Stimulated activated CD8-positive, alpha-beta memory T cell treated with anti-CD3 and anti-CD28 coated beads, Interleukin-7, amount 100 ng/mL, for 48 hours (primary cell): ENCODE data around the gene NBAS.
A peak's percentile ranks its signal among the peaks of the same experiment; 100 is the strongest.

Experiments used
- DNase-seq, 2 donors: peaks; one replicate each; pipeline ENCODE4 v3.0.0-alpha.2; 2020; ENCODE audit warnings: low read depth in 1 of 2; ENCODE audit errors: extremely low read depth in 1 of 2

NBAS gene

DNA sequence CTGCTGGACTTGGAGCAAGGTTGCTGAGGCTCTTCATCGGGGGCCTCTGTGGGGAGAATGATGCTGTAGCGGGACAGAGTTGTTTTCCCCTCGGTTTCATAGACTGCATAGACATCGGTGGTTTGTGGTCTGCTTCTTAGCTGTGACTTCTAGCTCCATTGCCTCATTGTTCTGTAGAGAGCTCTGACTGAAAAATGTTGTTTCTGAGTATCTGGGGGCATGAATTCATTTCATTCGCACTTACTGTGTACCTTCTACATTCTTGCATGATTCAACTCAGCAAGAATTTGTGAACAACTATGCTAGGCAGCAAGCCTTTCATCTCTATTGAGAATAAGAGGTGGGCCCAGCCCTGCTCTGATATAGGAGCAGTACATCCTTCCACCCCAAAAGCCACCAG, 406.8 kb downstream of the NBAS start:
- DNase-seq, result no peak

GRCh38 chr2:15152382-15152781, 408.8 kb downstream of the NBAS start:
- DNase-seq, result no peak

GRCh38 chr2:15149063-15149462, 412.1 kb downstream of the NBAS start:
- DNase-seq, result no peak

- no peak for DNase-seq
Observed at GRCh38 chr2:15147591-15147990, 413.5 kb downstream of the NBAS start.

DNA sequence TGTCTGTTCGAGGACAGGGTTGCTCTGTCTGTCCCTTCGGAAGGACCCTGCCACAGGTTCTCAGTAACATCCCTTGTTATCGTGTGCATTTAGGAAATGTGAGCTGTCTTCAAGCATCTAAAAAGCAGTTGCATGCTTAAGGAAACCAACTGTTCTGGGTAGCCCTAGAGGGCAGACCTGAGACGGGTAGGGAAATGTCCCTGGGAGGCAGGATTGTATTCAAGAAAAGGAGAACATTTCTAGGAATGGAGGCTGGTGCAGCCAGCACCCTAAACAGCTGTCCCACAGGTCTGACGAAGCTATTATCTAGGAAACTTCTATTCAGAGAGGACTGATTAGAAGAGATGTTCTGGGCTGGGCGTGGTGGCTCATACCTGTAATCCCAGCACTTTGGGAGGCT, 414.2 kb downstream of the NBAS start:
- no peak for DNase-seq

- no peak for DNase-seq
Observed at GRCh38 chr2:15145919-15146318, 415.2 kb downstream of the NBAS start.

GRCh38 chr2:15145046-15145817, 415.9 kb downstream of the NBAS start:
- no peak for DNase-seq

GRCh38 chr2:15142069-15142689, 419.0 kb downstream of the NBAS start:
- DNase-seq, result peak; percentile 41 to 80

DNA sequence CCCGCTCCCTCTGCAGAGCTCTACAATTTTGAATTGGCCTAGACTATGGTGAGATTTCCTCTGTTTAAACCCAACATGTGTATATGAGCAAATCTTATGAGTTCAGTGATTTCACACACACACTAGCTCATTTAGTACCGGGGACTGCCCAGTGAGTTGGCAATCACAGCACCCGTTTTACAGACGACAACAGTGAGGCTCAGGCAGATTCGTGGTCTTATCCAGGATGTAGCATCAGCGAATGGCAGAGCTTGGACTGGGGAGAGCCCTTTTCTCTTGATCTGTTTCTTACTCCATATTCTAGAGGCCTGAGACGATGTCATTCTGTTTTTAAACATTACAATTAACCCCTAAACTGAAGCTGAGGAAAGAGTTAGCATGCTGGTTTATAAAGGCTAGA, 419.9 kb downstream of the NBAS start:
- DNase-seq, result no peak

GRCh38 chr2:15136639-15137038, 424.5 kb downstream of the NBAS start:
- DNase-seq, result no peak

- no peak for DNase-seq
Observed at GRCh38 chr2:15134957-15135356, 426.2 kb downstream of the NBAS start.

DNA sequence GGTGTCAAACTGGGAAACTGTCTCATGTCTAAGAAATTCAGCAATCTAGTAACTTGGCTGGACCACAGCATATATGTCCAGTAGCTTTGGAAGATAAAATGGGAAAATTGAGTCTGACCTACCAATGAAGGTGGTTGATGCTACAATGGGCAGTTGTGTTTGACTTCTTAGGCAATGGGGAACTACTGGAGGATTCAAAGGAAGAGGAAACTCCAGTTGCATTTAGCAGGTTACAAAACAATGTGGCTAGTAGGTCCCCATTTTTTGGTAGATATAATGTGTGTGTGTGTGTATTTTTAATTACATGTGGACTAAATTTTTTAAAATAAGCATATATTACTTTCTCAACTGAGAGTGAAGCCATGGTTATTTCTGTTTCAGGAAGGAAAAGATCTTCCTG, 427.7 kb downstream of the NBAS start:
- no peak for DNase-seq

DNA sequence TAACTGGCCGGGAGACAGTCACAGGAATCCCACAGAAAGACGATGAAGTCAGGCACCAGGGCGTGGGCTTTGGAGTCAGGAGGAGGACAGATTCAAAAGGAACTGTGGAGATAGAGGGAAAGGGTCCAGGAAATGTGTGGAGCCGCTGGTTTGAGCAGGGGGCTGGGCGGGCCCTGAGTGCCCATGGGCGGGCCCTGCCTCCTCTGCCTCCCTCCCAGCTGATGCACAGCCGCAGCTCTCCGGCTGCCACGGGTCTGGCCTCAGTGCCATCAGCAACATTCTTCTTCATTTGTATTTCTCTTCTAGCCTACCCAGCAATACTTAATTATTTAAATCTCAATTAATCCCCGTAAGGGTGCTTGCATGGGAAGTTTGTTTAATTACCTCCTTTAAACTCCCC, 432.3 kb downstream of the NBAS start:
- DNase-seq, result no peak

GRCh38 chr2:15127876-15128275, 433.3 kb downstream of the NBAS start:
- DNase-seq, result no peak

DNA sequence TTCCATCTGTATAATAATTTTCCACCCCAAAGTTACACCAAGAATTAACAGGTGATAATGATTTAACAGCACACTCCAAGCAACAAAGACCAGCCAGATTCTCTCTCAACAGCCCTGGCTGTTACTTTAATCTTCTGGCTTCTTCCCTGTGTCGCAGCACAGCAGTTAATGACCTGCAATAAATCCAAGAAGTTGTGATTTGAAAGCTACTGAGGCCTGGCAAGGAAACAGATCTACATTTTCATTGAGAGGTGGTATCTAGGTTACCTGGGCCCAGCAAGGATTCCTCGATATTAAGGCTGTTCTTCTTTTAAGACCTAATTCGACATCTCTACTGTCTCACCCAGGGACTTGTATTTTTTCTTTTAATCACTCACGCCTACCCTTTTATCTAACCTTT, 433.8 kb downstream of the NBAS start:
- no peak for DNase-seq

GRCh38 chr2:15126373-15126772, 434.8 kb downstream of the NBAS start:
- DNase-seq, result no peak

- no peak for DNase-seq
Observed at GRCh38 chr2:15122915-15123314, 438.2 kb downstream of the NBAS start.

DNA sequence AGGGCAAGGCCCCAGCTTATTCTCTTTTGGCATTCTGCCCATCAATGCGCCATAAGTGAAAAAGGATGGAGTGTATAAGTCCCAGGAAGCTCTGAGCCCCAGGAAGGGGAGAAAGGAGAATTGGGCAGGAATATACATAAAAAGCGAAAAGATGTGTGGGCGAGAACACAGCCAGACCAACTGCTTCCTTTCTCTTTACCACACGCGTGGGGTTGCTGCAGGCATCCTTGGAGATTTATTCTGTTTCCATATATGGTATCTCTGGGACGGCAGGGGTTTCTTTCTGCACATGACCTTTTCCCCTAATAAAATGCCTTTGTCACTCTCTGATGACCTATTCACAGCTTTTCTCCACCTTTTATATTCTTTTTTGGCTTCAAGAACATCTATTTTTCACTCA, 440.5 kb downstream of the NBAS start:
- no peak for DNase-seq

- no peak for DNase-seq
Observed at GRCh38 chr2:15119722-15120175, 441.4 kb downstream of the NBAS start.

GRCh38 chr2:15117409-15118050, 443.6 kb downstream of the NBAS start:
- DNase-seq, result no peak
